GM18508 (cell line): ENCODE results near the gene TBC1D16.
"Not testable (repeated sequence)": the region's sequence is repeated elsewhere in the genome, so short reads cannot be mapped to it uniquely, and the experiment has no call there.

ENCODE experiments used
- ATAC-seq: cut with Tn5 transposase; IDR thresholded peaks from one replicate; pipeline ENCODE4 v1.9.1; 2021; ENCODE audit warnings: moderate number of reproducible peaks; ENCODE audit not compliant: insufficient read depth, unreplicated experiment

TBC1D16 gene

DNA sequence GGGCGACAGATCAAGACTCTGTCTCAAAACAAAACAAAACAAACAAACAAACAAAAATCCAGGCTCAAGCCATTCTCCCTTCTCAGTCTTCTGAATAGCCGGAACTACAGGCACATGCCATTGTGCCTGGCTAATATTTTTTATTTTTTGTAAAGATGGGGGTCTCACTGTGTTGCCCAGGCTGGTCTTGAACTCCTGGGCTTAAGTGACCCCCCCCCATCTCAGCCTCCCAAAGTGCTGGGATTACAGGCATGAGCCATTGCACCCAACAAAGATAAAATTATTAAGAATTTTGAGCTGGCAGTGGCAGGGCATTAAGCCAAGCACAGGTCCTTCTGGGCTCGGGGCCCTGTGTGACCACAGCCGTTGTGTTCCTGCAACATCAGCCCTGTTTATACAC, 126.6 kb downstream of the TBC1D16 start:
- no peak for ATAC-seq

DNA sequence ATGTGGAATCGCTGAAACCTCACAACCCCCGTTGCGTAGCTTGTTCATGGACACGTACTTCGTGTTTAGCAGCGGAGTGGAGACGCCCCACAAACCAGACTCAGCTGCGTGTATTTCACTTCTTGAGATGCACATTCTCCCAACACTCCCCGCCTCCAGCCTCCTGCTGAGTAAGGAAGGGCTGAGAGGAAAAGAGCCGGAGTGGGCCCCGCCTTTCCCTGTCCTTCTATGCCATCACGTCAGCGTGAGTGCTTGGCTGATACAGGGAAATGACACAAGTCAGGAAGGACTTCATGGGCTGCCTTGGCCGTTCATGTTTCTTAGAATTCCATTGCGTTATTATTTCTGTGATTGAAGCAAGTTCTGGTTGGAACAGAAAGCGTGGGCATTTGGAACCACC, 127.8 kb downstream of the TBC1D16 start:
- no peak for ATAC-seq

DNA sequence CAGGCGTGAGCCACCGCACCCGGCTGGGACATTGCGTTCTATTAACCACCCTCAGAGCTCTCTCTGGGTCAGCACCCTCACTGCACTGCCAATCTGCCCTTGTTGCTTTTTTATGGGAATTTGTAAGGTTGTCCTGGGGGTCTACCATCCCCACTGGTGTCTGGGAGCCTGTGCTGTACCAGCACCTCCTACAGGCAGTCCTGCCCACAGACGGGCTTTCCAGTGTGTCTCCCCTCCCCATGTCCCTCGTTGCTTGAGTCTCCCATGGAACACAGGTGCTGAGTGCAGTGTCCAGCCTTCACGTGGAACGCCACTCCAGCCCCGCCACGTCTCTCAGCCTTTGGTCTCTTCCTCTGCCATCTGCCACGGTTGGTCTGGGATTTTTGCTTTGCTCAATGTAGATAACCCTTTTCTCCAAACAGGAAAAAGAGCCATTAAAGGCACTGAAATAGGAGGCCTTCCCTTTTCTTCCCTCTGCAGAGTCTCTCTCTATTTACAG, 128.4 kb downstream of the TBC1D16 start:
- ATAC-seq, result no peak

DNA sequence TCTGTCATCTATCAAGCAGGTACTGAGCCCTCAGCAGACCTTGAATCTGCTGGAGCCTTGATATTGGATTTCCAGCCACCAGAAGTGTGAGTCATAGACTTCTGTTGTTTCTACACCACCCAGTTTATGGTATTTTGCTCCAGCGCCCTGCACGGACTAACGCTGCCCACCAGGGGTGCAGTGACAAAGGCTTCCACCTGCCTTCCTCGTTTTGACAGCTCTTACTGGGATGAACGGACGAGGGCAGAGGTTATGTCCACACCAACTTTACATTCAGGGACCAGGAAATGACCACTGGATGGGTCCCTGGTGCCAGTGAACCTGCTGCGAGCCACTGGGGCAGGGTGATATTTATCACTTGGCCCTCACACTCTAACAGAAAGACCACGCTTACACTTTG, 129.8 kb downstream of the TBC1D16 start:
- no peak for ATAC-seq

DNA sequence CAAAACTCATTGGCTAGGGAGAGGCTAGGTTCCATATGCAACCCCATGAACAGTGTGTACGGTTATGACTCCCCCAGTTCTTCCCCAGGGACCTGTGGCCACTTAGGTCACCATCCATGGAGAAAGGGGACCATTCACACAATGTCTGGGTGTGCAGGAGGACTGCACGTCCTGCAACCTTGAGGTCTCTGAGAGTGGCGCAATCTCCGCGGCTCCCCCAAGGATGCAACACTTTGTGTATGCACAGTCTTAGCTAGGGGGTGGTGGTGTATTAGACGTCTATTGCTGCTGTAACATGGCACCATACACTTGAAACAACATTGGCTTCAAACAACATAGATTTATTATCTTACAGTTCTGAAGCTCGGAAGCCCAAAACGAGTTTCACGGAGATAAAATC, 130.8 kb downstream of the TBC1D16 start:
- no peak for ATAC-seq

DNA sequence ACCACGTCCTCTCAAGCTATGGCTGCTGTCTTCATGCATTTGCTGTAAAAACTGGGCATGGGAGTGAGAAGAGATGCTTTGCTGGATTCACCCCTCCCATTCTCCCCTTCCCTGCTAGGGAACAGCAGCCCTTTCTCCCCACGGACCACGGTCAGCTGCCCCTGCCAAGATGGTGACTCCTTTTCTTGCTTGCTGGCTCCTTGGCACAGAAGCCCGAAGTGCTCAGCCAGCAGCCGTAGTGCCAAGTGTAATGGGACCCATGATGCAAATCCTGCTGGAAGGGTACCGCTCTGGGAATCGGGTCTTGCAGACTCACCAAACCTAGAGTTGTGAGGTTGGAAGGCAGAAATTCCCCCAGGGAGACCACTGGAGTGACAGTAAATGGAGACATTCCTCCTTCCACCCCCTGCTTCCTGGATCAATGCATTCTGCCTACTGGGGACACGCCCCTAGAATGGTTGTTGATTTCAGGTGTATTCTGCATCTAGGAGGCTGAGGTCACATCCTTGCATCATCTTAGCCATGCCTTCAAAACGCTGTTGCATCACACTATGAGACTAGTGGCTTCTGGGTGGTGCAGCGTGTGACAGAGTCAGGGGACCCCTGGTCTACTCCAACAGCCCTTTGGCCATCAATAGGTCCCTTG, 133.4 kb downstream of the TBC1D16 start:
- no peak for ATAC-seq

DNA sequence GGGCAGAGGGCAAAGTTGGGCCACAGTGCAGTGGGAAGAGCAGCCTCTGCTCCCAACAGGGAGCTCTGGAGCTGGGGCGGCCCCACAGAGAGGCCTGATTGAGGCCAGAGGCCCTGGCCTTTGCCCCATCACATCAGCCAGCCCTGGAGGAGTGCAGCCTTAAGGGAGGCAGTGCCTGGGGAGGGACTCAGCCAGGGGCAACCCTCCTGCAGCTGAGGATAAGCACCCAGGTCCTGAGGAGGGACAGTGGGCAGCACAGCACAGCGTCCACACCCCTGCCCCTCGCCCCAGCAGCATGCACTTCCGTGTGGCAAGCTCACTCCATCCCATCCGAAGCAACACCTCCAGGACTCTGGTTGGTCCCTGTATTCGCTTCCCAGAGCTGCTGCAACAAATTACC, 134.5 kb downstream of the TBC1D16 start:
- no peak for ATAC-seq

DNA sequence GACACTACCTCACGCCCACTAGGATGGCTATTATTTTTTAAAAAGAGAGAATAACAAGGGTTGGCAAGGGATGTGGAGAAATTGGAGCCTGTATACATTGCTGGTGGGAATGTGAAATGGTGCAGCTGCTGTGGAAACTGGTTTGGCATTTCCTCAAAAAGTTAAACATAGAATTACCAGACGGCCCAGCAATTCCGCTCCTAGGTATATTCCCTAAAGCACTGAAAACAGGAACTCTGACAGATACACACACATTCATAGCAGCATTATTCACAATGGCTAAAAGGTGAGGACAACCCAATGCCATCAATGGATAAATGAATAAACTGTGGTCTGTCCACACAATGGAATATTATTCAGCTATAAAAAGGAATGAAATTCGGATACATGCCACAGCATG, 136.1 kb downstream of the TBC1D16 start:
- ATAC-seq, result no peak

DNA sequence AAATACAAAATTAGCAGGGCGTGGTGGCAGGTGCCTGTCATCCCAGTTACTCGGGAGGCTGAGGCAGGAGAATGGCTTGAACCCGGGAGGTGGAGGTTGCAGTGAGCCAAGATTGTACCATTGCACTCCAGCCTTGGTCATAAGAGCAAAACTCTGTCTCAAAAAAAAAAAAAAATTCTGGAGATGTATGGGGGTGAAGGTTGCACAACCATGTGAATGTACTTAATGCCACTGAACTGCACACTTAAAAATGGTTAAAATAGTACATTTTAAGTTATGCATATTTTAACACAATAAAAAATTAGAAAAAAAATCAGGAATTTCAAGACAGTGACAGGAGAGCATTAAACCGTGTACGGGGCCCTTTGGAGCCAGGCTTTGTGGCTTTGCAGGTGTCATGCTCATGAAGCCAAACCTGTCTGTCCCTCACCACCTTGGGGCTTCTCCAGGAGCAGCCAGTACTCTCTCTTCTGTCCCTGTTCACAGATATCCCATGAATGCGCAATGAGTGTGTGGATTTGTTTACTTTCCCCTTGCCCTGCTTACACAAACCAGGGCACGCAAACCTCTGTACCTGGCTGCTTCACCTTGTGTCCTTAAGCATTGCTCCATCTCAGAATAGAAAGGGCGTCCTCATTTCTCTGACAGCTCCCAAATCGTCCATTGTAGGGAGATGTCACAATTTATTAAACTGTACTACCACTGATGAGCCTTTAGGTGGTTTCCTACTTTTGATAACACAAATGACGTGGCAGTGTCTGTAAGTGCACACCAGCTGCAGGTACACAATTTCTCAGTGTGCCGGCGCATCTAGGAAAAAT, 138.2 kb downstream of the TBC1D16 start:
- no peak for ATAC-seq

DNA sequence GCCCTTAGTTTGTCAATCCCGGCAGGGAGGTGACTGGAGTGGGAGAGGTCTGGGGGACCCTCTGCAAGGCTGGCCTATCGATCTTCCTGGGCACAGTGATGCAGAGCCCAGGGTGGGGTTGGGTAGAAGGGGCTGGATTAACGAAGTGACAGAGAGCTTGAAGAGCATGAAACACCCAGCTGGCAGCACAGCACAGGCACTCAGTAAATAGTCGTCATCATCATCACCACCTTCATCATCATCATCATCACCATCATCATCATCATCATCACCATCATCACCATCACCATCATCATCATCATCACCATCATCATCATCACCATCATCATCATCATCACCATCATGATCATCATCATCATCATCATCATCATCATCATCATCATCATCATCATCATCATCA, 142.2 kb downstream of the TBC1D16 start:
- not testable (repeated sequence) for ATAC-seq

DNA sequence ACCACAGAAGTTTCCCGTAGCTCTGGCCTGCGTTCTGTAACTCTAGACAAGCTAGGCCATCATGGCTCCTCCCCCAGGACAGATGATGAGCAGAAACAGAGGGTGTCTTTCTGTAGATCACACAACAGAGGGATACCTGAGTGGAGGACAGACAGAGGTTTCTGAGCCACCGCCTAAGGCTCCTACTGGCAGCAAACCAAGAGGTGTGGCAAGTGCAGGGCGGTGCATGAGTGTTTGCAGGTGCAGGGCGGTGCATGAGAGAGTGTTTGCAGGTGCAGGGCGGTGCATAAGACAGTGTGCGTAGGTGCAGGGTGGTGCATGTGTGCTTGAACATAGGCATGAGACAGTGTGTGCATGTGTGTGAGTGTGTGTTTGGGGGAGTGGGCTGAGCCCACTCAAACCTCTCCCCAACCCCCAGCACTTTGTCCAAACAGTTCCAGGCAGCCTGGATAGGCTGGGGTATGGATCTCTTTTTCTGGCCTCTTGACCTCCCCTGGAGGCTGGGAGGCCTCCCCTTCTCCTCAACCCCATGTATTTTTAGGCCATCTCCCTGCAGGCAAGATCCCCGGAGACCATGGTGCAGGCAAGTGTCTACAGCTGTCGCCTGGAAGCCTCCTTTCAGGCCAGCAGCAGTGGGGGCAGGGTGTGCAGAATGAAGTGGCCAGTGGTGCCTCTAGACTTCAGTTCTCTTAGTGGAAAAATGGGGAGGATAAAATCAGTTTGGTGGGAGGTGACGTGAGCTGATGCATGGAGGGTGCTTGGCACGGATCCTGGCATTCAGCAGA, 143.0 kb downstream of the TBC1D16 start:
- no peak for ATAC-seq

DNA sequence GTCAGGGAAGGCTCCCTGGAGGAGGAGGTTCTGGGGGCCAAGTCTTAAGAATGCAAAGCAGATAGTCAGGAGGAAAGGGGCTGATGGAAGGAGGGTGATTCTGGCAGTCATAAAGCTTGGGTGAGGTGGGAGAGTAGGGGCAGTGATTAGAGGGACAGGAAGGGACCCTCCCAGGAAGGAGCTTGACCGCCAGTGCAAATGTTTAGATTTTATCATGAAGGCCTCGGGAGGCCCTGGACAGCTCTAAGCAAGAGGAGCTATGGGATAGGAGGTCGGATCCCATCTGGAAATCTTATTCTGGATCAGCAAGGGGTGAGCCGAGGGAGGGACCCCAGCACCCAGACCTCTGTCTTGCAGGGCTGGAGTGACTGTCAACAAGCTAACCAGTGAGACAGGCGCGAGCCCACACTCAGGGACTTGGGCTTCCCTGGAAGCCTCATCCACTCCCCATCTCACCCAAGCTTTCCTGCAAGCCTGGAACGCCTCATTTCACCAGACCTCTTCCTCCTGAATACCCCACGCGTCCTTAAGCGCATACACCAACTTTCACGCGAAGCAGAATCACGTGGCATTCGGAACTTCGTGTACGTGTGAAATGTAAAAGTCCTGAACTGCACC, 144.4 kb downstream of the TBC1D16 start:
- ATAC-seq, result no peak

DNA sequence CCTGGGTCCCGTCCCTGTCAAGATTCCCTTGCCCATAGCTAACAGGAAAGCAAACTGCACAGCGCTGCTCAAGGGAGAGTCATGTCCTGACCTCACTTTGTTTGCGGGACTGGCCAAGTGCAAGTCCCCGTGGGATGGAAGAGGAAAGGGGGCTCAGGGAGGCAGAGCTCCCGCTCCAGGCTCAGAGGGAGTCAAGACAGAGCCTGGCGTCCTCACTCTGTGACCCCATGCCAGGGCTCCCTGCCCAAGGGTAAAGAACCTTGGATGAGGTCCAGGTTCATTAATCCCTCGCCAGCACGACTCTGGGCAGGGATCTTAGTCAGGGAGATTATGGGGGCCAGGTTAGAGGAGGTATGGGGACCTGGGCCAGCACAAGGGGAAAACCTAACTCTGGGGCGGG, 145.0 kb downstream of the TBC1D16 start:
- ATAC-seq, result no peak

DNA sequence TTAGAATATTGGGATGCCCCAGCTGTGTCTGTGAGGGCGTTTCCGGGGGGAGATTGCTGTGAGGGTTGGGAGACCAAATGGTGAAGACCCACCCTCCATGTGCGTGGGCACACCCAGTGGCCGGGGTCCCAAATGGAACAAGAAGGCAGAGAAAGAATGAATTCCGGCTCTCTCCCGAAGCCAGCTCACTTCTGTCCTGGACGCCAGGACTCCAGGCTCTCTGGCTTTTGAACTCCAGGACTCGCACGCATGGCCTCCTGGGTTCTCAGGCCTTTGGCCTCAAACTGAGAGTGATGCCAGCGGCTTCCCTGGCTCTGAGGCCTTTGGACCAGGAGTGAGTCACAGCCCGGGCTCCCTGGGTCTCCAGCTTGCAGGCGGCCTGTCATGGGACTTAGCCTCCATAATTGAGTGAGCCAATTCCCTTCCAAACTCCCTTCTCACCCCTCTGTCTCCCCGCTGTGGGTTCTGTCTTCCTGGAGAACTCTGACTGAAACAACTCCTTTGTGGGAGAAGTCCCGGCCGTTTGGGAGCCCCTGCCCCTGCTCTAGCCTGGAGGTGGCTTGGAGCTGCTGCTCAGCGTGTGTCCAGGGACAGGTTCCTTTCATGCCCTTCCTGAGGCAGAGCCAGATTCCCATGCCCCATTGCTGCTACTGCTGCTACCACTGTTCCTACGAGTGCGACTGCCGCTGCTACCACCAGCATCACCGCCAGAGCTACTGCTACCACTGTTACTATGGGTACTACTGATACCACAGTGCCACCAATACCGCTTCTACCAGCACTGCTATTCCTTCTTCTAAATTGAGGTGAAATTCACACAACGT, 146.6 kb downstream of the TBC1D16 start:
- no peak for ATAC-seq

DNA sequence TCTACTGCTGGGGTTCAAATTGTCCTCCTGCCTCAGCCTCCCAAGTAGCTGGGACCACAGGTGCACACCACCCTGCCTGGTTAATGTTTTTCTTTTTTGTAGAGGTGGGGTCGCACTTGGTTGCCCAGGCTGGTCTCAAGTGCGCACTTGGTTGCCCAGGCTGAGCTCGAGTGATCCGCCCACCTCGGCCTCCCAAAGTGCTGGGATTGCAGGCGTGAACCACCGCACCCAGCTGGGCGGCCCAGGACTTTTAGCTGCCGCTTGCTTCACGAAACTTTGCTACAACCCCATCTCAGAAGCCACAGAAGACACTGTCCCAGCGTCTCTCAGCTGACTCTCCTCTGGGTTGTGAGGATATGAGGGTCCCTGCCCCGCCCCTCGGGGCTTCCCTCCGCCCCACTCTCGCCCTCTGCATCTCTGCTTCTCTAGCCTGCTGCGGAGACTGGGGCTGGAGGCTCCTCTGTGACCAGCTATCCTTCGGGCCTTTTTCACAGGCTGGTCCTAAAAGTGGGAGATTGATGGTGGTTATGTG, 147.6 kb downstream of the TBC1D16 start:
- no peak for ATAC-seq

DNA sequence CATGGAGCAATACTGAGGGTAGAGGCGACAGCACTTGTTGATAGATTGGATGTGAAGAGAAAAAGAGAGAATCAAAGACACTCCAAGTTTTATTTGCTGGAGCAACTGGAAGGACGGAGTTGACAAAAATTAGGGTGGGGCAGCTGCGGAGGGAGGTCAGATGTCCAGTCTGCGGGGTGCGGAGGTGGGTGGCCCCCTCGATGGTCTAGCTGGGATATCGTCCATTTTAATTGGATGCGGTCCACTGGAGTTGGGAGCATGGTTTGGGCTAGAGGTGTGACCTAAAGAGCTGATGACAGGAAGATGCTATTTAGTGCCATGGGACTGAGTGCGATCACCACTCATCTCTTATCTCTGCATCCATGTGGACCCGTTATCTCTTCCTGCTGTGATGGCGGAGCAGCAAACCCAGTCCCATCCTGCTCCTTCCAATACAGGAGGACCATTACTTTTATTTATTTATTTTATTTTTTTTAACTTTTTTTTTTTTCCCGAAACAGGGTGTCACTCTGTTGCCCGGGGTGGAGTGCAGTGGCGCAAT, 148.2 kb downstream of the TBC1D16 start:
- no peak for ATAC-seq

DNA sequence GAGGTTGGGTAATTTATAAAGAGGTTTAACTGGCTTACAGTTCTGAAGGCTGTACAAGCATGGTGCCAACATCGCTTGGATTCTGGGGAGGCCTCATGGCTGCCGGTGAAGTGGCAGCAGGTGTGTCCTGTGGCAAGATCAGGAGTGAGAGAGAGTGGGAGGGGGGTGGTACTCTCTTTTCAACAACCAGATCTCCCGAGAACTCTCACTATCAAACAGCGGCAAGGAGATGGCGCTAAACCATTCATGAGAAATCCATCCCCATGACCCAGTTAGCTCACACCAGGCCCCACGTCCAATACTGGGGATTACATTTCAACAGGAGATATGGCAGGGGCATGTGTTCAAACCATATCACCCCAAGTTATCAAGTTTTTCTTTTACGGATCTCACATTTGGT, 152.5 kb downstream of the TBC1D16 start:
- no peak for ATAC-seq
